Astrocyte (in vitro differentiated cells and primary cell): Measurements from ENCODE around the gene SH3BP2. TPM values are rescaled to one million over a fixed set of nuclear protein-coding genes. Genes with fewer than 3 reads are reported as not detected.

Experiments used
- DNase-seq: peaks from one replicate; pipeline ENCODE4 v3.0.0-alpha.2; 2010; ENCODE audit warnings: low read depth
- FAIRE-seq: peaks from 2 replicates; lab custom pipeline; 2011; peaks lifted over from hg19 to GRCh38; lab: Jason Lieb, UNC
- H2AFZ ChIP-seq: 2 replicates; pipeline ENCODE4 v1.6.0; 2012; ENCODE audit warnings: low read depth, low read length, inconsistent platforms
- H3K27ac ChIP-seq: 2 replicates; pipeline ENCODE4 v1.5.1; 2011; ENCODE audit warnings: low read depth, low read length, inconsistent platforms
- H3K27me3 ChIP-seq: 2 replicates; pipeline ENCODE4 v1.6.0; 2011; ENCODE audit warnings: low read length, inconsistent platforms; ENCODE audit not compliant: insufficient read depth
- H3K36me3 ChIP-seq: 2 replicates; pipeline ENCODE4 v1.5.1; 2011; ENCODE audit warnings: low read length, inconsistent platforms; ENCODE audit not compliant: insufficient read depth
- H3K4me1 ChIP-seq: 2 replicates; pipeline ENCODE4 v1.5.1; 2011; ENCODE audit warnings: low read length, inconsistent platforms; ENCODE audit not compliant: insufficient read depth
- H3K4me2 ChIP-seq: 2 replicates; pipeline ENCODE4 v1.6.0; 2012; ENCODE audit warnings: low read length, inconsistent platforms
- H3K4me3 ChIP-seq: 2 replicates; pipeline ENCODE4 v1.5.1; 2011; ENCODE audit warnings: low read depth, mild to moderate bottlenecking, low read length, inconsistent platforms; ENCODE audit not compliant: insufficient read depth
- H3K79me2 ChIP-seq: 2 replicates; pipeline ENCODE4 v1.6.0; 2012; ENCODE audit warnings: mild to moderate bottlenecking, low read length, inconsistent platforms; ENCODE audit not compliant: insufficient read depth
- H3K9ac ChIP-seq: 2 replicates; pipeline ENCODE4 v1.6.0; 2012; ENCODE audit warnings: mild to moderate bottlenecking, low read length, inconsistent platforms
- H3K9me3 ChIP-seq: 2 replicates; pipeline ENCODE4 v1.5.1; 2012; ENCODE audit warnings: low read depth, mild to moderate bottlenecking, low read length, inconsistent platforms; ENCODE audit not compliant: insufficient read depth
- H4K20me1 ChIP-seq: 2 replicates; pipeline ENCODE4 v1.6.0; 2012; ENCODE audit warnings: low read length, inconsistent platforms; ENCODE audit not compliant: insufficient read depth
- H3K27ac Mint-ChIP-seq: one replicate; pipeline ENCODE4 v1.8.0; 2021; ENCODE audit warnings: mild to moderate bottlenecking, mixed read lengths; ENCODE audit not compliant: unreplicated experiment
- H3K27me3 Mint-ChIP-seq: one replicate; pipeline ENCODE4 v1.8.0; 2021; ENCODE audit warnings: low read depth, mixed read lengths; ENCODE audit not compliant: unreplicated experiment
- H3K36me3 Mint-ChIP-seq: one replicate; pipeline ENCODE4 v1.8.0; 2021; ENCODE audit warnings: low read depth, mixed read lengths; ENCODE audit not compliant: unreplicated experiment
- H3K4me1 Mint-ChIP-seq: one replicate; pipeline ENCODE4 v1.8.0; 2021; ENCODE audit warnings: low read depth, mixed read lengths; ENCODE audit not compliant: unreplicated experiment
- H3K4me3 Mint-ChIP-seq: one replicate; pipeline ENCODE4 v1.8.0; 2021; ENCODE audit warnings: mild to moderate bottlenecking, moderate library complexity, mixed read lengths; ENCODE audit not compliant: unreplicated experiment
- H3K9me3 Mint-ChIP-seq: one replicate; pipeline ENCODE4 v1.8.0; 2021; ENCODE audit warnings: mild to moderate bottlenecking, mixed read lengths; ENCODE audit not compliant: unreplicated experiment
- EZH2 ChIP-seq: IDR thresholded peaks from 2 replicates; pipeline ENCODE4 v1.6.1; 2012; ENCODE audit warnings: mild to moderate bottlenecking, low read length, inconsistent platforms; ENCODE audit not compliant: insufficient read depth
- total RNA-seq: library from RNA; stranded (reverse); gene quantifications from 2 replicates; pipeline ENCODE4 v1.2.1, GENCODE V29; 2021
- TF ChIP-seq, protein P1 (sequence below): IDR thresholded peaks from 2 replicates; pipeline ENCODE4 v1.5.1; 2011; ENCODE audit warnings: low read depth, mild to moderate bottlenecking, inconsistent platforms, low read length, moderate library complexity; ENCODE audit not compliant: insufficient read depth

Gene SH3BP2
- total RNA-seq, 1 donor from 2014 or later = 33.7 TPM

DNA sequence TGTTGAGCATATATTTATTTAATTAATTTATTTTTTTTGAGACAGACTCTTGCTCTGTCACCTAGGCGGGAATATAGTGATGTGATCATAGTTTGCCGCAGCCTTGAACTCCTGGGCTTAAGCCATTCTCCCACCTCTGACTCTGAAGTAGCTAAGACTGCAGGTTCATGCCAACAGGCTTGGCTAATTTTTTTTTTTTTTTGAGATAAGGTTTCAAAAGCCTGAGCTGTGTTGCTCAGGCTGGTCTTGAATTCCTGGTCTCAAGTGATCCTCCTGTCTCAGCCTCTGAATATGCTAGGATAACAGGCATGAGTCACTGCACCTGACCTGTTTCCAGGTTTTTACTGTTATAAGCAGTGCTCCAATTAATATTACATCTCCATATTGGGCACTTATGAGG, 55.6 kb downstream of the SH3BP2 start:
- H3K79me2 ChIP-seq = peaks cover 92% of the 10 kb centered on the region
- H3K36me3 Mint-ChIP-seq = peaks cover 2% of the 10 kb centered on the region
- H3K9me3 Mint-ChIP-seq = no peaks in the 10 kb centered on the region
- no peak for TF ChIP-seq EZH2
- TF ChIP-seq, protein P1, sequence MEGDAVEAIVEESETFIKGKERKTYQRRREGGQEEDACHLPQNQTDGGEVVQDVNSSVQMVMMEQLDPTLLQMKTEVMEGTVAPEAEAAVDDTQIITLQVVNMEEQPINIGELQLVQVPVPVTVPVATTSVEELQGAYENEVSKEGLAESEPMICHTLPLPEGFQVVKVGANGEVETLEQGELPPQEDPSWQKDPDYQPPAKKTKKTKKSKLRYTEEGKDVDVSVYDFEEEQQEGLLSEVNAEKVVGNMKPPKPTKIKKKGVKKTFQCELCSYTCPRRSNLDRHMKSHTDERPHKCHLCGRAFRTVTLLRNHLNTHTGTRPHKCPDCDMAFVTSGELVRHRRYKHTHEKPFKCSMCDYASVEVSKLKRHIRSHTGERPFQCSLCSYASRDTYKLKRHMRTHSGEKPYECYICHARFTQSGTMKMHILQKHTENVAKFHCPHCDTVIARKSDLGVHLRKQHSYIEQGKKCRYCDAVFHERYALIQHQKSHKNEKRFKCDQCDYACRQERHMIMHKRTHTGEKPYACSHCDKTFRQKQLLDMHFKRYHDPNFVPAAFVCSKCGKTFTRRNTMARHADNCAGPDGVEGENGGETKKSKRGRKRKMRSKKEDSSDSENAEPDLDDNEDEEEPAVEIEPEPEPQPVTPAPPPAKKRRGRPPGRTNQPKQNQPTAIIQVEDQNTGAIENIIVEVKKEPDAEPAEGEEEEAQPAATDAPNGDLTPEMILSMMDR = no peak
- no peak for FAIRE-seq
- no peak overlapping the region for H3K4me2 ChIP-seq
- peak; percentile 40 for DNase-seq
- H2AFZ ChIP-seq = no peak overlapping the region
- H4K20me1 ChIP-seq = peaks cover 82% of the 10 kb centered on the region
- no peaks in the 10 kb centered on the region for H3K36me3 ChIP-seq
- no peak overlapping the region for H3K27ac Mint-ChIP-seq
- peaks cover 35% of the 10 kb centered on the region for H3K4me1 Mint-ChIP-seq
- no peak overlapping the region for H3K4me3 Mint-ChIP-seq
- H3K9ac ChIP-seq = no peak overlapping the region
- no peak overlapping the region for H3K27ac ChIP-seq
- H3K4me3 ChIP-seq = no peak overlapping the region
- H3K9me3 ChIP-seq = no peaks in the 10 kb centered on the region
- H3K27me3 Mint-ChIP-seq = no peaks in the 10 kb centered on the region
- peaks cover 6% of the 10 kb centered on the region for H3K4me1 ChIP-seq
- no peaks in the 10 kb centered on the region for H3K27me3 ChIP-seq

DNA sequence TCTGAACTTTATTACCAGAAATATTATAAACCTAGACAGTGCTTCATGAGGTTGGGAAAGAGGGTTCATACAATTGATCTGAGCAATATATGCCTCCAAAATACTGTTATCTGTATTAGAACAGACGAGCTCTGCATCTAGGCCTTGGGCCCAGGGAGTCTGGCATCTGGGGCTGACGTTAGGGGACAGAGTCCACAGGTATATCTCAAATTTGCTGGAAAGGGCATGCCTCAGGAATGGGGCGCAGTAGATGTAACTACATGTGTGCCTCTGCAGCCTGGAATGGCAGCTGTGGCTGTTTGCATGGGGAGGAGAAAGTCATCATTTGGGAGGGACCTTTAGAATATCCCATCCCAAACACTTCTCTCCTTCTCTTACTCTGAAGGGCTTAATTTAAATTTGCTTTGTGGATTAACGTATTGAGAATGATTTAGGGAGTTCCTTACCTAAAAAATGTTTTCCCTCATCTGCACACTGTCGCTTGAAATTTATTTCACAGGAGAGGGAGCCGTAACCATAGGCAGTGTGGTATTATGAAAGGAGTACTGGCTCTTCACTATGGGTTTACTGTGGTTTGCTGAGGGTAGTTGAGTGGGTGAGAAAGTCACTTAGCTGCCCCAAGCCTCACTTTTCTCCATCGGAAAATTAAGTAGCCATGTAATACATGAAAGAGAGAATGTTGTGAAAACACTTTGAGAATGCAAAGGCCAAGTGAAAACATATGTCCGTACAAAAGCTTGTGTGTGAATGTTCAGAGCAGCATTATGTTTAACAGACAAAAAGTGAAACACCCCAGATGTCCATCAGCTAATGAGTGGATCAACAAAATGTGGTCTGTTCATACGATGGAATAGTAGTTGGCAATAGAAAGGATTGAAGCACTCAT, 56.6 kb downstream of the SH3BP2 start:
- peaks cover 87% of the 10 kb centered on the region for H4K20me1 ChIP-seq
- H3K79me2 ChIP-seq = peaks cover 96% of the 10 kb centered on the region
- H3K27me3 ChIP-seq = no peaks in the 10 kb centered on the region
- Mint-ChIP-seq H3K4me1 (peaks cover 35% of the 10 kb centered on the region), H3K27me3 (no peaks in the 10 kb centered on the region), H3K27ac (no peak overlapping the region), H3K9me3 (no peaks in the 10 kb centered on the region), H3K36me3 (peaks cover 2% of the 10 kb centered on the region), H3K4me3 (no peak overlapping the region)
- no peak for TF ChIP-seq EZH2
- TF ChIP-seq, protein P1 = no peak
- no peak overlapping the region for H3K9ac ChIP-seq
- H3K36me3 ChIP-seq = no peaks in the 10 kb centered on the region
- DNase-seq = no peak
- H3K4me3 ChIP-seq = no peak overlapping the region
- H2AFZ ChIP-seq = no peak overlapping the region
- FAIRE-seq = no peak
- peaks cover 6% of the 10 kb centered on the region for H3K4me1 ChIP-seq
- no peaks in the 10 kb centered on the region for H3K9me3 ChIP-seq
- no peak overlapping the region for H3K4me2 ChIP-seq
- H3K27ac ChIP-seq = no peak overlapping the region
